Activated CD4-positive, alpha-beta T cell treated with anti-CD3 and anti-CD28 coated beads for 4 hours (primary cell): ENCODE measurements around the gene VAMP8.
"Not testable (repeated sequence)": the region's sequence is repeated elsewhere in the genome, so short reads cannot be mapped to it uniquely, and the experiment has no call there.

Experiments used
- DNase-seq, 2 donors: peaks; one replicate each; pipeline ENCODE4 v3.0.0-alpha.2; 2020

VAMP8 gene

DNA sequence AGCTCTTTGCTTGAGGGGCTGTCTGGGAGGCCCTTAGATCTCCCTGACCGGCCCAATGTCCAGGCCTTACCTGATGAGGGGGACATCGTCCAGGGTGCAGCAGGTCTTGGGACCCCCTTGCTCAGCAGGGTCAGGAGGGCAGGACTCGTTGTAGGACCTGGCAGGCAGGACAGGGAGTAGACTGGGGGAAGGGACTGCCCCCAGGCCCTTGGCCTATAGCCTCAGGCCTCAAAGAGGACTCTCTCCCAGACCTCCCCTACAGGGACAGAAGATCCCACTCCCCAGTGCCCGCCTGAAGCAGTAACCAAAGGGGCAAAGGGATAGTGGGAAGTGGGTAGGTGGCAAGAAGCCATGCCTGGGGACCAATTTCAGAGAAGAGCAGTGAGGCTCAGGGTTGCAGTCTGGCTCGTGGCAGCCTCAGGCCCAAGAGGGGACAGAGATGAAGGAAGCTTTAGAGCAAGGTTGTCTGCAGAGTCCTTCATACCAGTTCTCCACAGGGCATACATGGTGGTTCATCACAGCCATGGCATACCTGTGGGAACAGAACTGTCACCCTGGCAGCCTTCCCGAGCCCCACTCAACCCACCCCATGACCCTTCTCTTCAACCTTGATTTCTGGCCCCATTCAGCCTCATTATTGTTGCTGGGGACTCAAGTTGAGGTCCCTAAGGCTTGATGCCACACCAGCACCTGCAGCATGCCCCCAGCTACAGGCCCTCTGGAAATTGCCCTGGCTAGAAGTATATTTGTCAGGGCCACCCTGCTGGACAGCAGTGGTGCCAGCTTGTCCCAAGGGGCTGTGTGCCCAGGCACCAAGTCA, 23.8 kb downstream of the VAMP8 start:
- no peak for DNase-seq

DNA sequence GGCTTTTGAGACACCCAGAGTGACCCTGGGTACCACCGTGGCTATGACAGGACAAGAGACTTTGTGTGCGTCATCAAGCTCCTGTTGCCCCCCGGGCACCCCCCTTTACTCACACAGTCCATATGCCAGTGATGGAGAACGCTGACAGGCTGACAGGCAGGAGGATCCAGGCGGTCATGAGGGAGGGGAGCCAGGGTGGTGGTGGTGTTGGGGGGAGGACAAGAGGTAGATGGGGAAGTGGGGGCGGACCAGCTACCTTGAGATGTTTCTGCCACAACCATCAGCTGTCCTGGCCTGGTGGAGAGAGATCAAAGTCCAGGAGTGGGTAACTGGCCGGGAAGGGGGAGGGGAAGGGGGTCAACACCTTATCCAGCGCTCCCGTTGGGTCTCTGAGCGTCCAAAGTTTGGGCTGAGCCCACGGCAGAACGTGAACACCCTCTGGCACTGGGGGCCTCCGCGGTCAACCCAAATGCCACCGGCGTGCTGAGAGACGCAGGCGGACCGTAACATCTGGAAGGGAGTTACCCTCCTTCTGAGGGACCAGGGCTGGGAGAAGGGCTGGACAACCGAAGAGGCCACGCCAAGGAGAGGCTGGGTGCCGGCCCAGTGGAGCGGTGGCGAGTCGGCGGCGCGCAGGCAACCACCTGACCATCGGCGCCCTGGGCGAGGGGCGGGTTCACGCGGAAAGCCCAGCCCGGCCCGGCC, 24.5 kb downstream of the VAMP8 start:
- DNase-seq = no peak

DNA sequence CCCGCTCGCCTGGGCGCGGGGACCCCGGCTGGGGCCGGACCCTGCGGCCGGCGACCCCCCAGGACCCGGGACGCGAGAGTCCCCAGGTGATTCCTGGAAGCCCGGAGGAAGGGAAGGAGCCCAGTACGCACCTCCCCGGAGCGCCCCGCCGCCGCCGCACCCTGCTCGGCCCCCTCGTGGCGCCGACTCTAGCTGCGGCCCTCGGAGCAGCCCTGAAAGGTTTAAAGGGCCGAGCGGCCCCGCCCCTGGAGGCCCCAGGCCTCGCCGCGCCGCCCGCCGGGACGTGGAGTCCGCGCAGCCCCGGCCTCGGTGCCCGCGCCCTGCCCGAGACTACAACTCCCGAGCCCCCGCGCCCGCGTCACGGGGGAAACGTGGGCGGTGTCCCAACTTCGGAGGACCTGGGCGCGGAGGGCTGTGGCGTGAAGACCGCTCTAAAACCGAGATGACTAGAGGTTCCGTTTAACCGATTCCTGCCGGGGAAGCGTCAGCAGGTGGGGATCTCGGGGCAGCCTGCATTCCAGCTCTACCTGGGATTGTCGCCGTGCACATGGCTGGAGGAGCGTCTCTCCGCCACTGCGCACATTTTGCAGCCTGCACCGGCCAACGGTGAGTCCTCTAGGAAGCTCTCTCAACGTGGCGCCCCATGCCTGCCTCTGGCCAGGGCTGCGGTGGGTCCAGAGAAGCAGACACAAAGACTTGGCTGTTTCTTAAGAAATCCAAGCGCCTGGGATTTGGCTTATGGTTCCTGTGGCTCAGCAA, 25.3 kb downstream of the VAMP8 start, which contains the start of gene TMEM150A:
TMEM150A (minus strand) TSS at position 223 of the 759 bp plus-strand sequence. CDS start 750 bp downstream, outside the sequence.
- peak; percentile 83 to 84 for DNase-seq

DNA sequence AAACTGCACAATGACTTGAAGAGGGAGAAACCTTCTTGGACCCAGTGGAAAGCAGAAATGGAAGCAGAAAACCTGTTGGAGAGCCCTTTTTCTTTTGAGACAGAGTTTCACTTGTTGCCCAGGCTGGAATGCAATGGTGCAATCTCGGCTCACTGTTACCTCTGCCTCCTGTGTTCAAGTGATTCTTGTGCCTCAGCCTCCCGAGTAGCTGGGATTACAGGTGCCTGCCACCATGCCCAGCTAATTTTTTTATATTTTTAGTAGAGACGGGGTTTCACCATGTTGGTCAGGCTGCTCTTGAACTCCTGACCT, 26.7 kb downstream of the VAMP8 start:
- DNase-seq = not testable (repeated sequence)

DNA sequence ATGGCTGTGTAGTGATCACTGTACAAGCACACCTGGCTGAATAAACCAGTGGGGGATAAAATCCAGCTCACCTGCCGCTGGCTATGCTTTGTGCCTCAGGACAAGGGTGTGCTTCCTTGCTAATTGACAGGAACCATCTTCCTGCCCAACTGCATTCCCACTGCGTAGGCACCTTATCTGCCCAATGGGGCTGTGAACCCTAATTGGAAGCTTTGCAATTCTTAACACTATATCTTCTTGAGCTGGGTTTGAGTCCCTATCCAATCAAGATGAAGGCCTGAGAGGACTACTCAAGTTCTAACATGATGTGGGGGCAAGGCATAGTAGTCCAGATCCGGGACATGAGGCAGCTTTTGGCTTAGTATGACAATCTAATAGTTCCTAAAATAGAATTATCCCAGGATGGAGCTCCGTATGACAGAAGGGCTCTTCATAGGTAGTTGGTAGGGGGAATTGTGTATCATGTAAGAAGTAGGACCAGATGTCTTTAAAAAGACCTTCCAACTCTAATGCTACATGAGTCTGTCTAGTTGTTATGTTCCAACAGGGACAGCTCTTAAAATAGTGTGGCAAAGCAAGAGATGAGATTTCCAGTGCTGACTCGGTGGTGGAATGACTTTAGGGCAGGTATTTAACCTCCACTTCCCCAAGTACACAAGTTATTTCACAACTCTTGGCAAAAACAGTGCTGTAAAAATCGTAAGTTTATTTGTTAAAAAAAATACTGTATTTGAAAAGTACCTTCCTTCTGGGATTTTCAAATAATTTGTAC, 27.4 kb downstream of the VAMP8 start:
- DNase-seq = no peak

DNA sequence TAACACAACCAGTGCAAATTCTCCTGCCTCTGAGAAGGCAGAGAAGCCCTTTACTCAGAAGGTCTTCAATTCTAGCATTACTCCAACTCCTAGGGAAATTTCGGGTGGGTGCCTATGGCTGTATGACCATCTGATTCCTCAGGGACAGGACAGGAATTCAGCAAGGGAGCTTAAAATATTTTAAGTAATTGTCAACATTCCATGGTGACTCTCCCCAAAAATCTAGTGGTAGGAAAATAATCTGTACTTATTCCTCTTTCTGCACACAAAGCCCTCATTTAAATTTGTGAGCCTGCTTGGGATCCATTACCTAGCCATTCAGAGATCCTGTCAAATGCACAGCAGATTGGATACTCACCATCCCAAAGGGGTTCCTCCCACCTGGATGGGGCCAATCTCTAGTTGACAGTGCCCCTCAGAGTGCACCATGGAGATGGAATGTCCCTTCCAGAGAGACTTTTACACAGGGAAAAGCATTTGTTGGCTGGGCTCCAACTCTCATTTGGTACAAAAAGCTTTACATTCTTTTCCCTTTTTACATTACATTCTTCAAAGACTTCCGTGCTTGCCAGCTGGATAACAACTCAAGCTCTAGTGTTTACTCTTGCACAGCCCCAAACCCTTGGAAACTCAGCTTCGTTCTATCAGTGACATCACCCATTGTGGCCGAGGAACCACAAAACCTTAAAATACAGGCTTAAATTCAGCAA, 28.2 kb downstream of the VAMP8 start:
- no peak for DNase-seq

DNA sequence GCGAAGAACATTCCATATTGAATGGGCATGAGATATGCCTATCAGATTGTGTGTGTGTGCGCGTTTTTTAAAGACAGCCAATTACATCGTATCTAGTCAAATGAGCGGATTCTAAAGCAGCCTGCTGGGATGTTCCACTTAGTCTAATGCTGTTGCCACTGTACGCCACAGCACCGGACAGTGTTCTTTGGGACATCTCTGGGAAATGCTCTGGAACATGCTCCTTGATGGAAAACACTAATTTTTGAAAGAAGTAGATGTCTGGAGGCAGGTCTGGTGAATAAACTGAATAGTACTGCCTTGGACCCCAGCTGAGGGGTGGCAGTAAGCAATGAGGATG, 28.7 kb downstream of the VAMP8 start:
- DNase-seq = no peak

DNA sequence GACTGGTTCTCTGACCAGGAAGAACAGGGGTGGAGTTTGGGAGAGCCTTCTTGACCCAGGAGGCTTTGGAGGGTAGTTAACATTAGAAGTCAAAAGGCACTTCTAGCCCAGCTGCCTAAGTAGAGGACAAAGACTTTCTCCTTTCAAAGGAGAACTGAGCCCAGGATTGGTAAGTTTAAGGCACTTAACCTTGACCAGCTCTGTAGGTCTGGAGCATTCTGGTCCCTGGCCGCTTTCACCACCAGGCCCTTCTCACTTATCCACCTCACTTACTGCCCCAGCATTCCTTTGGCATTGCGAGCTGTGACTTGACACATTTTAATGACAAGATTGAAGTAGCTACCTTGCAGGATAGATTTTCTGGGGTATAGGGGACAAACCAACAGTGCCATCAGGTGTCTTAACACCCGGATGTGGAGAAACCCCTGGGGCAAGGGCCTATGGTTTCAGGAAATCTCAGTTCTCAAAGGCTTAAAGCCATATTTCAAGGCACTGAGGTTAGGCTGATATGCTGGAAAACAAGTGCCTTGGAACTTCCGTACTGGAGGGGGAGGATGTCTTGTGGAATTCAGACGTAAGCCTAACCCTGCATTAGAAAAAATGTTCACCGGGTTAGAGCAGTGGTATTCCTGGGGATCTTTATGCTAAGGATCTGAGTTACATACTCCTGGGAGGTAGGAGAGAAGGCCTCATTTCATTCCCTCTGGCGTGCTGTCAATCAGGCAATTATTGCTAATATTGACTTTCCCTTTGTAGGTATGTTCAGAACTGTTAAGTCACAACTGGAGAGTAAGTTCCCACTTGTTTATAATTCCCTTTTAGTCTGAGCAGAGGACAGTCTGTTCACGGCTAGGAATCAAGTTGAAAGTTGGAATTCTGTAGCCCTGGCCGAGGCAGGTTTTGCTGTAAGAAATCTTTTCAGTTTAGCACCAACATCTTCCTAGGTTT, 30.2 kb downstream of the VAMP8 start:
- DNase-seq = no peak

DNA sequence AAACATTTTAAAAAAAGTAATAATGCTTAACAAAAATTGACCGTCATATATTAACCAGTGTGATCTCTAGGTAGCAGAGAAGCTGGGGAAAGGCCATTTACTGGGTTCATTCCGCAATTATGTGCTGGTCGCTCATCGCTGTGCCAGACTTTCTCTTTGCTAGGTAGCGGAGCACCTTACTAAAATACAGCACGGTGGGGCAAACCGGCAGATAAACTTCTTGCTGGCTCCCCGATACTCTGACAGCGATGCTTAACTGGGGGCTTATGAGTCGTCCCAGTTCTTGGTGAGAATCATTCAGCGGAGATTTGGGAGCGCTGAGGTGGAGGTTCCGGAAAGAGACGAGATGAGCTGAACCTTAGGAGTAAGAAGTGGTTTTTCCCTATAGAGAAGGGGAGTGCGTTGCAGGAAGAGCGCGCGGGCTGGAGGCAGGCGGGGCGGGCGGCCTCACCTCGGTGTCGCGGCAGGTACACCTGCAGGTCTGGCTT, 33.9 kb downstream of the VAMP8 start:
- DNase-seq = no peak

DNA sequence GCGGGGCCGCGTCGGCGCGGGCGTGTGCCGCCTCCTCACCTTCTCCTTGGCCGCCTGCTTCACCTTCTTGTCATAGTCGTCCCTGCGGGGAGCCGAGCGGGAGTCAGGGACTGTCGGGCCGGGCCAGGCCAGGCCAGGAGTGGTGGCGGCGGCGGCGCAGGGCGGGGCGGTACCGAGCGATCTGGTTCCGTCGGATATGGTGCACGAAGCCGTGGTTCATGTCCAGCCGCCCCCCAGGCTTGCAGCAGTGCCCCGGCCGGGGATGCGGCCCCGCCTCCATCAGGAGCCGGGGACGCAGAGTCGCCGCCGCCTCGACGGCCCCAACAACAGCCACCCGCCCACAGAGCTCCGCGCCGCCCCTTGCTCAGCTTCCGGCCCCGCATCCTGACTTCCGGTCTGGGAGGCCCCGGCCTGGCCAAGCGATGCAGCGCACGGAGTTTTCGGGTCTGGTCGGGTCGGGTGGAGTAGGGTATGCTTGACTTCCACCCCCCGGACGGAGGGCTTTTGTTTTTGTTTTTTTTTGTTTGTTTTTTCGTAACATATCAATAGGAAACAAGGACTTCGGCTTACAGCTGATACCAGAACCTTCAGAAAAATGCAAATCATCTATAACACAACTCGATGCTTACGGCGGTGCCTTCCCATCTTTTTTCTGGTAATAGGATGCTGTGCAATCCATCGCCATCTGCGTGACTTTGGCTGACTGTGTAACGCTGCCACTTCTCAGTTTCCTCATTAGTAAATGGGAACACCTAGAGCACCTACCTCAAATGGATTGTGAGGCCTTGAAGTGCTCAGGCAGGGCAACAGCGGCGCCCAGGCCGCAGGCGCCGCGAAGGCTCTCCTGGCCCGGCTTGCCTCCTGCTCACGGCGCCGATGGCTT, 34.6 kb downstream of the VAMP8 start, which contains the start of gene C2orf68:
C2orf68 (minus strand) TSS at position 362 of the 883 bp plus-strand sequence; CDS start at position 280, 82 bp downstream.
- DNase-seq = peak; percentile 73 to 79

DNA sequence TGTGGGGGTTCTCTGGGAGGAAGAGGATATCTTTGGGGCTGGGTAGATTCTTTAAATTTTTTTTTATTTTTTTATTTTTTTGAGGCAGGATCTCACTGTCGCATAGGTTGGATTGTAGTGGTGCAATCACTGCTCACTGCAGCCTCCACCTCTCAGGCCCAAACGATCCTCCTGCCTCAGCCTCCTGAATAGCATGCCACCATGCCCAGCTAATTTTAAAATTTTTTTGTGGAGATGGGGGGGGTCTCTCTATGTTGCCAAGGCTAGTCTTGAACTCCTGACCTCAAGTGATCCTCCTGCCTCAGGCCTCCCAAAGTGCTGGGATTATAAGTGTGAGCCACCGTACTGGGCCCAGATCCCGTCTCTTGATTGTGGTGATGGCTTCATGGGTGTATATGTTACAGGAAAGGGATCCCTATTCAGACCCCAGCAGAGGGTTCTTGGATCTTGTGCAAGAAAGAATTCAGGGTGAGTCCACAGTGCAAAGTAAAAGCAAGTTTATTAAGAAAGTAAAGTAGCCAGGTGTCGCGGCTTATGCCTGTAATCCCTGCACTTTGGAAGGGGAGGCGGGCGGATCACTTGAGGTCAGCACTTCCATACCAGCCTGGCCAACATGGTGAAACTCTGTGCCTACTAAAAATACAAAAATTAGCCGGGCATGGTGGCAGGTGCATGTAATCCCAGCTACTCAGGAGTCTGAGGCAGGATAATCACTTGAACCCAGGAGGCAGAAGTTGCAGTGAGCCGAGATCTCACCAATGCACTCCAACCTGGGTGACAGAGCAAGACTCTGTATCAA, 36.5 kb downstream of the VAMP8 start:
- DNase-seq = no peak

DNA sequence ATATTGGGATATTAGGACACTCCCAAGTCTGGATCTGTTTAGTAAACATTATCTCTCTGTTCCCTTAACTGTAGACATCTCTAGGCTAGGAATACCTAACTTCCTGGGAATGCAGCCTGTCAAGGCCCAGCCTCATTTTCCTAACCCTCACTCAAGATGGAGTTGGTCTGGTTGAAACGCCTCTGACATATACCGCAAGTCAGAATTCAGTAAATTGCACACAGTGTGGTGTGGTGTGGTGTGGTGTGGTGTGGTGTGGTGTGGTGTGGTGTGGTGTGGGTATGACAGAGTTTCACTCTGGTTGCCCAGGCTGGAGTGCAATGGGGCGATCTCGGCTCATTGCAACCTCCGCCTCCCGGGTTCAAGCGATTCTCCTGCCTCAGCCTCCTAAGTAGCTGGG, 37.4 kb downstream of the VAMP8 start:
- not testable (repeated sequence) for DNase-seq

DNA sequence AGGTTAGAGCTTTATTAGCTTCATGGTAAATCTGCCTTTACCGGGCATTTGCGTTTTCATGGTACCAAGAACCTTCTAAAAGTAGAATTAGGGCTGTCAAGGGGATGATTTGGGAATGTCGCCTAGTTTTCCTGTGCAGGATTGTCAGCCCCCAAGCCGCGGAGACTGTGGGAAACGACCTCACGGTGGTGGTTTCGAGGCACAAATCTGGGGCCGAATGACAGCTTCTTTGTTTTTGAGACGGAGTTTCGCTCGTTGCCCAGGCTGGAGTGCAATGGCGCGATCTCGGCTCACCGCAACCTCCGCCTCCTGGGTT, 38.0 kb downstream of the VAMP8 start:
- DNase-seq = no peak

DNA sequence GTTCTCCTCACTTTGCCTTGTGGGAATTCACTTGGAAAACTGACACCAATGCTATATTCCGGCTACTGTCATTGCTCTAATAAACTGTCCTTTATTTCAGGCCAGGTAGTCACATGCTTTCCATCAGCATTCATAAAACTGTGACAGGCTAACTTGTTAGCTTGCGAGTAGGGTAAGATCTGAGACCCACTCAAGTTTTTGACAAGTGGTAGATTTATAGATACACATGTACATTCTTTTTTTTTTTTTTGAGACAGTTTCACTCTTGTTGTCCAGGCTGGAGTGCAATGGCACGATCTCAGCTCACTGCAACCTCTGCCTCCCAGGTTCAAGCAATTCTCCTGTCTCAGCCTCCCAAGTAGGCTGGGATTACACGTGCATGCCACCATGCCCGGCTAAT, 40.3 kb downstream of the VAMP8 start:
- not testable (repeated sequence) for DNase-seq

DNA sequence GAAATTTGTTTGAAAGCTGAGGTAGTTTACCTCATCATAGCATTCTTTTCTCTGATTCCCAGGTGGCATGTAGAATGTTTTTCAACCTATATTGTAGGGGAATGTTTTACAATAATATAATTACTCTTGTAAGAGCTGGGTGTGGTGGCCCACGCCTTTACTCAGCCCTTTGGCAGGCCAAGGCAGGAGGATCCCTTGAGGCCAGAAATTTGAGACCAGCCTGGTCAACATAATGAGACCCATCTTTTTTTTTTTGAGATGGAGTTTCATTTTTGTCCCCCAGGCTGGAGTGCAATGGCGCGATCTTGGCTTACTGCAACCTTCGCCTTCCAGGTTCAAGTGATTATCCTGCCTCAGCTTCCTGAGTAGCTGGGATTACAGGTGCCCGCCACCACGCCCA, 42.2 kb downstream of the VAMP8 start:
- no peak for DNase-seq

DNA sequence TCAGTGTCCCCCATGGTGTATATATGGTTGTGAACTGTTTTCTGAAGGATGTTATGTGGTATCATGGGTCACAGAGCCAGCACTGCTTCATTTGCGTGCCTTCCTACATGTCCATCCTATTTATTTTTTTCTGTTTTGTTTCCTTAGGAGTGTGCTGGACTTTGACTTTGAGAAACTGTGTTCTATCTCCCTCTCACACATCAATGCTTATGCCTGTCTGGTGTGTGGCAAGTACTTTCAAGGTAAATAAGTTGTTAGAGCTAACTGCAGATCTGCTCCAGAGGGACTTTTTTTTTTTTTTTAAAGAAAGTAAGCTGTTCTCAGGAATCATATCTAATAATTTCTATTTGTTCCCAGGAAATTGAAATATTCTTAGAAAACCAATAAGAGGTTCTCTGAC, 44.0 kb downstream of the VAMP8 start:
- no peak for DNase-seq

DNA sequence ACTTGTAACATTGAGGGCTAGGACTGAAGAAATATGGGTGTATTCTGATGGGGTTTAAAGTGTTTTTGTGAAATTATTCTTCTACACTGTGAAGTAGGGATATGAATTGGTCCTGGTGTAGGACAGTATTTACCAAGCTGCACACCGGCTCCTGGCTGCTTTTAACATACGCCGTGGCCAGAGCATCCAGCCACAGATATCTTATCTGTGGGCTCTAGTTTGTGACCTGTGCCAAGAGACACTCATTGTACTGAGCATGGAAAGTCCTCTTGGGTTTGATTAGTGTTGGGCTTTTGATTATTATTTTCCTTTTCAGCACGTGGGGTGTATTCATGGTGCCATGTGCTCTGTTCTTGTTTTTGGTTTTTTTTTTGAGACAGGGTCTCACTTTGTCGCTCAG, 46.6 kb downstream of the VAMP8 start:
- no peak for DNase-seq

DNA sequence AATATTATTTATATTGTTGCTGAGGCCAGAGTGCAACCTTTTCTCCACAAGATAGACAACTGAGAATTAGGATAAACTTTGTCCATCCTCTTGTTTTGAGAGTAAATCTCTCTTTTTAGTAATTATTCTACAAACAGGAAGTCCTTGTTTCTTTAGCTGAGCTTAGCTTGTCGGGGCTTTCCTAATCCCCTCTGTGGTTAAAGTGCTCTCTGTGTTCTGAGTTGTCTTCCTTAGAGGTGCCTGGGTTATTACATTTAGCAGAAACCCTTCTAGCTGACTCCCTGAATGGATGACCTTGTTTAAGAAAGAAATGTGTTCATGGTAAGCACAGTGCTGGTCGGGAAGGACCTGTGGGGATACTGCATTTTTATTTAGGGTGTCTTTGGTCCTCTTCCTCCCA, 51.3 kb downstream of the VAMP8 start:
- no peak for DNase-seq

DNA sequence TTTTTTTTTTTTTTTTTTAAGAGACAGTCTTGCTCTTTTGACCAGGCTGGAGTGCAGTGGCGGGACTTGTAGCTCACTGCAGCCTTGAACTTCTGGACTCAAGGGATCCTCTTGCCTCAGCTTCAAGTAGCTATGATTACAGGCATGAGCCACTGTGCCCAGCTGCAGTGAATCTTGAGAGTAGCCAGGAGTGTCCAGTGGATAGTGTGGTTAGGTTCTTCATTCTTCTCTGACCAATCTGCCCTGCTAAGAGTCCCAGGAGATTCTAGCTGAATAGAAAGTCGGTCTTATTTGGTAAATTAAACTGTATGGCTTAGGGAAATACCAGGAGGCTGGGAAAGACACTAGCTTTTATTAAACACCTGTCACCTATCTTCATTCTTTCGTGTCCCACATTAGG, 53.9 kb downstream of the VAMP8 start:
- no peak for DNase-seq
